Measurements from ENCODE around the gene SRGAP2B.
"Not testable (repeated sequence)": the region's sequence is repeated elsewhere in the genome, so short reads cannot be mapped to it uniquely, and the experiment has no call there.

SRGAP2B gene

GRCh38 chr1:145041519-145041918, 53.6 kb downstream of the SRGAP2B start:
- not testable (repeated sequence) for H3K27ac ChIP-seq

GRCh38 chr1:145036019-145036418, 59.1 kb downstream of the SRGAP2B start:
- H3K27ac ChIP-seq: not testable (repeated sequence)

GRCh38 chr1:145033523-145033922, 61.6 kb downstream of the SRGAP2B start:
- not testable (repeated sequence) for H3K27ac ChIP-seq

GRCh38 chr1:145027251-145027650, 67.9 kb downstream of the SRGAP2B start:
- H3K27ac ChIP-seq: not testable (repeated sequence)

GRCh38 chr1:145025286-145025685, 69.8 kb downstream of the SRGAP2B start:
- not testable (repeated sequence) for H3K27ac ChIP-seq

- H3K27ac ChIP-seq: not testable (repeated sequence)
These were observed 72.9 kb downstream of the SRGAP2B start for GRCh38 chr1:145022259-145022658.

- not testable (repeated sequence) for H3K27ac ChIP-seq
These were observed 73.4 kb downstream of the SRGAP2B start for GRCh38 chr1:145021749-145022148.

GRCh38 chr1:145019709-145020108, 75.4 kb downstream of the SRGAP2B start:
- H3K27ac ChIP-seq: not testable (repeated sequence)

GRCh38 chr1:145017725-145018124, 77.4 kb downstream of the SRGAP2B start:
- H3K27ac ChIP-seq: not testable (repeated sequence)

GRCh38 chr1:145016492-145016862, 78.7 kb downstream of the SRGAP2B start:
- H3K27ac ChIP-seq: not testable (repeated sequence)

- H3K27ac ChIP-seq: not testable (repeated sequence)
These were observed 79.2 kb downstream of the SRGAP2B start for GRCh38 chr1:145015744-145016491.

GRCh38 chr1:145013353-145013752, 81.8 kb downstream of the SRGAP2B start:
- not testable (repeated sequence) for H3K27ac ChIP-seq

- not testable (repeated sequence) for H3K27ac ChIP-seq
These were observed 83.3 kb downstream of the SRGAP2B start for GRCh38 chr1:145011811-145012210.

- not testable (repeated sequence) for H3K27ac ChIP-seq
These were observed 84.5 kb downstream of the SRGAP2B start for GRCh38 chr1:145010580-145010979.

GRCh38 chr1:145009928-145010327, 85.2 kb downstream of the SRGAP2B start:
- not testable (repeated sequence) for H3K27ac ChIP-seq

GRCh38 chr1:145008388-145008787, 86.7 kb downstream of the SRGAP2B start:
- not testable (repeated sequence) for H3K27ac ChIP-seq

GRCh38 chr1:145005142-145005541, 90.0 kb downstream of the SRGAP2B start:
- H3K27ac ChIP-seq: not testable (repeated sequence)

- H3K27ac ChIP-seq: not testable (repeated sequence)
These were observed 93.7 kb downstream of the SRGAP2B start for GRCh38 chr1:145001381-145001780.

- not testable (repeated sequence) for H3K27ac ChIP-seq
These were observed 94.3 kb downstream of the SRGAP2B start for GRCh38 chr1:145000743-145001326.

- H3K27ac ChIP-seq: not testable (repeated sequence)
These were observed 94.9 kb downstream of the SRGAP2B start for GRCh38 chr1:145000074-145000742.

GRCh38 chr1:144998981-144999273, 96.2 kb downstream of the SRGAP2B start:
- not testable (repeated sequence) for H3K27ac ChIP-seq

GRCh38 chr1:144998134-144998980, 96.8 kb downstream of the SRGAP2B start:
- not testable (repeated sequence) for H3K27ac ChIP-seq
